Subcutaneous adipose tissue (tissue), 4 donors: ENCODE results near the gene SLC6A18. TPM values are rescaled to one million over a fixed set of nuclear protein-coding genes. Genes with fewer than 3 reads are reported as not detected.

Experiments used
- total RNA-seq, 4 donors: library from RNA; depleted of rRNA; stranded (reverse); fragments of >200 nt; gene quantifications; one replicate each; pipeline ENCODE4 v1.1.0, GENCODE V29; 2016
- TF ChIP-seq, protein P1 (sequence below): fragments of 450-650 bp; IDR thresholded peaks from one replicate; pipeline ENCODE4 v1.5.1; 2016; ENCODE audit warnings: low read depth, mild to moderate bottlenecking, control low read depth, antibody characterized with exemption, moderate library complexity

The SLC6A18 gene
- total RNA-seq, 4 donors from 2014 or later, result not detected

- TF ChIP-seq, protein P1, sequence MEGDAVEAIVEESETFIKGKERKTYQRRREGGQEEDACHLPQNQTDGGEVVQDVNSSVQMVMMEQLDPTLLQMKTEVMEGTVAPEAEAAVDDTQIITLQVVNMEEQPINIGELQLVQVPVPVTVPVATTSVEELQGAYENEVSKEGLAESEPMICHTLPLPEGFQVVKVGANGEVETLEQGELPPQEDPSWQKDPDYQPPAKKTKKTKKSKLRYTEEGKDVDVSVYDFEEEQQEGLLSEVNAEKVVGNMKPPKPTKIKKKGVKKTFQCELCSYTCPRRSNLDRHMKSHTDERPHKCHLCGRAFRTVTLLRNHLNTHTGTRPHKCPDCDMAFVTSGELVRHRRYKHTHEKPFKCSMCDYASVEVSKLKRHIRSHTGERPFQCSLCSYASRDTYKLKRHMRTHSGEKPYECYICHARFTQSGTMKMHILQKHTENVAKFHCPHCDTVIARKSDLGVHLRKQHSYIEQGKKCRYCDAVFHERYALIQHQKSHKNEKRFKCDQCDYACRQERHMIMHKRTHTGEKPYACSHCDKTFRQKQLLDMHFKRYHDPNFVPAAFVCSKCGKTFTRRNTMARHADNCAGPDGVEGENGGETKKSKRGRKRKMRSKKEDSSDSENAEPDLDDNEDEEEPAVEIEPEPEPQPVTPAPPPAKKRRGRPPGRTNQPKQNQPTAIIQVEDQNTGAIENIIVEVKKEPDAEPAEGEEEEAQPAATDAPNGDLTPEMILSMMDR, result no peak
Observed at GRCh38 chr5:1180096-1180495, 45.1 kb upstream of the SLC6A18 start.

- TF ChIP-seq, protein P1, result no peak
Observed at GRCh38 chr5:1180841-1181271, 44.3 kb upstream of the SLC6A18 start.

- TF ChIP-seq, protein P1, result no peak
Observed at GRCh38 chr5:1181451-1182359, 43.5 kb upstream of the SLC6A18 start.

- TF ChIP-seq, protein P1, result no peak
Observed at GRCh38 chr5:1182360-1182632, 42.9 kb upstream of the SLC6A18 start.

- TF ChIP-seq, protein P1, result no peak
Observed at GRCh38 chr5:1182633-1183423, 42.4 kb upstream of the SLC6A18 start.

- TF ChIP-seq, protein P1, result no peak
Observed at GRCh38 chr5:1183424-1184162, 41.6 kb upstream of the SLC6A18 start.

DNA sequence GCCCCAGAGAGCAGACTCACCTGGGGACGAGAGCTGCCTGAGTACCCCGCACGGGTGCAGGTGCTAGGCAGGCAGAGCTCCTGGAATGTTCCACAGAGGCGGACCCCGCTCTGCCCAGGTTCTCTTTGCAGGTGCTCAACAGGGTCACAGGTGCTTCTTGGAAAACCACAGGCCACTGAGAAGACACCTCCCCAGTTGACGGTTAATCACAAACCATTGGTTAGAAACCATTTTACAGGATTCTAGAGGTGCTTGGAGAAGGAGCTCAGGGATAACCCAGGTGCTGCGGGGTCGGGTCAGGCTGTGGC, 41.1 kb upstream of the SLC6A18 start:
- TF ChIP-seq, protein P1, result no peak
